ENCODE results near the gene TMEM208.

TMEM208 gene

DNA sequence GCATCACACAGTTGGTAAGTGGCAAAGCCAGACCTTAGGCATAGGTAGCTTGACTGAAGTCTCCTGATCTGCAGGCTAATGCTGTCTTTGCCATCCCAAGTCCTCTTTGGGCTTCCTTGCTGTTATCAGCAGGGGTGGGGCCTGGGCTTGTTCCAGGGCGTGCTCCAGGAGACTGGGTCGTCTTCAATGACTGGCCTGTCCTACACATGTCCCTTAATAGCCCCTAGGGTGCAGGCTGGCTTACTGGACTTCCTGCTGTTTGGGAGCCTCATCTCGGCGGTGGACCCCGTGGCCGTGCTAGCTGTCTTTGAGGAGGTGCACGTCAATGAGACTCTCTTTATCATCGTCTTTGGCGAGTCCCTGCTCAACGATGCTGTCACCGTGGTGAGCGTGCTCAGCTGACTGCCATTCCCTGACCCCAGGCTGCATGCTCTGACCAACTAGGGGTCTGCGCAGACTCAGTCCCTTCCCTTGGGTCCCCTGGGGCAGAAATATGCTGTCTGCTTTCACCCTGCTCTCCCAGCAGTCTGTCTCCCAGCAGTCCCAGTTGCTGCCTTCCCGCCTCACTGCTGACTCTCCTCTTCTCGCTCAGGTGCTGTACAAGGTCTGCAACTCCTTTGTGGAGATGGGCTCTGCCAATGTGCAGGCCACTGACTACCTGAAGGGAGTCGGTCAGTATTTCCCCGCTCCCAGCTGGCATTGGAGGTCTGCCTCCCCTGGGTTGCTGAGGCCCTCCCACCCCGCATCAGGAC, 28.0 kb downstream of the TMEM208 start:
- TF ChIP-seq, protein P1, sequence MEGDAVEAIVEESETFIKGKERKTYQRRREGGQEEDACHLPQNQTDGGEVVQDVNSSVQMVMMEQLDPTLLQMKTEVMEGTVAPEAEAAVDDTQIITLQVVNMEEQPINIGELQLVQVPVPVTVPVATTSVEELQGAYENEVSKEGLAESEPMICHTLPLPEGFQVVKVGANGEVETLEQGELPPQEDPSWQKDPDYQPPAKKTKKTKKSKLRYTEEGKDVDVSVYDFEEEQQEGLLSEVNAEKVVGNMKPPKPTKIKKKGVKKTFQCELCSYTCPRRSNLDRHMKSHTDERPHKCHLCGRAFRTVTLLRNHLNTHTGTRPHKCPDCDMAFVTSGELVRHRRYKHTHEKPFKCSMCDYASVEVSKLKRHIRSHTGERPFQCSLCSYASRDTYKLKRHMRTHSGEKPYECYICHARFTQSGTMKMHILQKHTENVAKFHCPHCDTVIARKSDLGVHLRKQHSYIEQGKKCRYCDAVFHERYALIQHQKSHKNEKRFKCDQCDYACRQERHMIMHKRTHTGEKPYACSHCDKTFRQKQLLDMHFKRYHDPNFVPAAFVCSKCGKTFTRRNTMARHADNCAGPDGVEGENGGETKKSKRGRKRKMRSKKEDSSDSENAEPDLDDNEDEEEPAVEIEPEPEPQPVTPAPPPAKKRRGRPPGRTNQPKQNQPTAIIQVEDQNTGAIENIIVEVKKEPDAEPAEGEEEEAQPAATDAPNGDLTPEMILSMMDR (conservative IDR thresholded peaks at IDR 0.05; ENCODE audit: low read depth, low read length): no peak
- no peak for DNase-seq (ENCODE audit: low read depth)
- H3K4me3 ChIP-seq (ENCODE audit: low read length): no peak overlapping the region

DNA sequence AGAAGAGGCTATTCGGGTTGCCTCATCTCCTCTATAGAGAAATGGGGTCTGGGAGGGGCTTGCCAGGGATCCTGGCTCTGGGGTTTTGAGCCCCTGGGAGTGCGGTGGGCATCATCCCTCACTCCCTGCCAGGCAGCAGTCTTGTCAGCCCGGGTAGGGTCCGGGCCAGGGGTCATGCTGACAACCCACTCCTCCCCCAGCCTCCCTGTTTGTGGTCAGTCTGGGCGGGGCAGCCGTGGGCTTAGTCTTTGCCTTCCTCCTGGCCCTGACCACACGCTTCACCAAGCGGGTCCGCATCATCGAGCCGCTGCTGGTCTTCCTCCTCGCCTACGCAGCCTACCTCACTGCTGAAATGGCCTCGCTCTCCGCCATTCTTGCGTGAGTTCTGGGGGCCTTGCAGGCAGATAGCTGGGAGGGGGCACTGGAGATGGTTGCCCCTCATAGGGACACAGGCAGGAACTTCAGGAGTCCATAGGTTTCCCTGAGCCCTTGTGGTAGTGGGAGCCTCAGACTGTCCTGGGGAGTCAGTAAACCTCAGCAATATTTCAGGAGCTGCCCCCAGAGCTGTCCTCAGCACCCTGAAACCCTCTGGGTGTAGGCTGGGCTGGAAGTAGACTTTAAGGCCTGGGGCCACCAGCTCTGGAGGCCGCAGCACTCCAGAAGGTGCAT, 28.8 kb downstream of the TMEM208 start:
- DNase-seq (ENCODE audit: low read depth): no peak

DNA sequence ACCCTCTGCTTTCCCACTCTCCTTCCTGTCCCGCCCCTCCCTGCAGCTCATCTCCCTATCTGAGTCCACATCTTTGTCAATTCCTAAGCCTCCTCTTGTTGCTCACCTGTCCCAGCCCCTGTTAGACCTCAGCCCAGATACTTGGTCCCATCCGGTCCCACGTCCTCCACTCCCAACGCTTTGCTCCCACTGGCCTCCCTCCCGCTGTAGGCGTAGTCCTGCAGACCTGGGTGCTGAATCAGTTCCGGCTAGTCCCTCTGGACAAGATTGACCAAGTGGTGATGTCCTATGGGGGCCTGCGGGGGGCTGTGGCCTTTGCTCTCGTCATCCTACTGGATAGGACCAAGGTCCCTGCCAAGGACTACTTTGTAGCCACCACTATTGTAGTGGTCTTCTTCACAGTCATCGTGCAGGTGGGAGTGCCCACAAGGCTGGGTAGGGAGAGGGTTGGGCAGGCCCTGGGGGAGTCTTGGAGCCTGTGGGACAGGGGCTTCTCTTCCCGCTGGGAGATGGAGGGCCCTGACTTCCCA, 29.8 kb downstream of the TMEM208 start:
- TF ChIP-seq, protein P1 (conservative IDR thresholded peaks at IDR 0.05; ENCODE audit: low read depth, low read length): no peak
- DNase-seq (ENCODE audit: low read depth): no peak
- H3K4me3 ChIP-seq (ENCODE audit: low read length): no peak overlapping the region

More for the DNA sequence above, 28.8 kb downstream of the TMEM208 start:
- H3K4me3 ChIP-seq (ENCODE audit: low read length): no peak overlapping the region
- TF ChIP-seq, protein P1 (conservative IDR thresholded peaks at IDR 0.05; ENCODE audit: low read depth, low read length): no peak

DNA sequence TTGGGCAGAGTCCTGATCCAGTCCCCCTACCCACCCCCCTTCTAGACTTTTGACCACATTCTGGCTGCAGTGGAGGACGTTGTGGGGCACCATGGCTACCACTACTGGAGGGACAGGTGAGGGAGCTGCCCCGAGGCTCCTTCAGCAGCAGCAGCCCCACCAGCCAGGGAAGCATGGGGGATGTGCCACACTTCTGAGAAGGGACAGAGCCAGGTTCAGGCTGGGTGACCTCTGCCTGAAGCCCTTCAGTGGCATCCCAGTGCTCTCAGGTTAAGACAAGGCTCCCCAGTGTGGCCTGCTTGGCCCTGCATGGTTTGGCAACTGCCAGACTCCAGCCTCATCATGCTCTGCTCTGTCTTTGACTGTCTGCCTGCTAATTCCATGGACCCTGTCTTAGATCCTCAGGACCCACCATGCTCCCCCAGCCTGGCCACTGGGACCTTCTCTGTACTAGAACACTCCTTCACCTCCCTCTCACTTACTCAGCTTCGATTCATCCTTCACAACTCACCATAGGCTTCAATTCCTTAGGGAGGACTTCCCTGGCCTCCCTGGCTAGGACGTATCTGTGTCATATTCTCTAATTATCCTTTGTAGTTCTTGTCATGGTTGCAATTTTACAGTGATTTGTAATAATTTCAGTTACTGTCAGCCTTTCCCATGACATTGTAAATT, 30.7 kb downstream of the TMEM208 start:
- no peak for DNase-seq (ENCODE audit: low read depth)
- TF ChIP-seq, protein P1 (conservative IDR thresholded peaks at IDR 0.05; ENCODE audit: low read depth, low read length): no peak
- no peak overlapping the region for H3K4me3 ChIP-seq (ENCODE audit: low read length)

DNA sequence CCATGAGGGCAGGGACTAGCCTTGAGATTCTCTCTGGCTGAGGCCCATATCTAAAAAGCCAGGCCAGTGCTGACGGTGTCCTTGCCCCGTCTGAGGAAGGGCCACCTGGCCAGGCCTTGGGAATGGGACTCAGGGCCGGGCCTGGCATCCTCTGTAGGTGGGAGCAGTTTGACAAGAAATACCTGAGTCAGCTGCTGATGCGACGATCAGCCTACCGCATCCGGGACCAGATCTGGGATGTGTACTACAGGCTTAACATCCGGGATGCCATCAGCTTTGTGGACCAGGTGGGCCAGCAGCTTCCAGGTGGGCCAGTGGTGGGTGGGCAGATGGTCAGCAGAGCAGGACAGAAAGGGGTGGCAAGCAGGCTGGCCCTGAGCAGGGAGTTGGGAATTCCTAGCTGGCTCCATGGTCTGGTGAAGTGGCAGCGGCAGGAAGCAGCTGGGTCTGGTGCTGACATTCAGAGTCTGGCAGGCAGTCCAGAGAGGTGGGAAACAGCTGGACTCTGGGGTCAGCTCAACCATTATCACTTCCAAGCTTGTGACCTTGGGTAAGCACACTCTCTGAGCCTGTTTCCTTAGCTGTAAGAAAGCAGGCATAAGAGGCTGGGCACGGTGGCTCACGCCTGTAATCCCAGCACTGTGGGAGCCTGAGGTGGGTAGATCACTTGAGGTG, 31.4 kb downstream of the TMEM208 start:
- DNase-seq (ENCODE audit: low read depth): no peak
- no peak overlapping the region for H3K4me3 ChIP-seq (ENCODE audit: low read length)
- TF ChIP-seq, protein P1 (conservative IDR thresholded peaks at IDR 0.05; ENCODE audit: low read depth, low read length): no peak

DNA sequence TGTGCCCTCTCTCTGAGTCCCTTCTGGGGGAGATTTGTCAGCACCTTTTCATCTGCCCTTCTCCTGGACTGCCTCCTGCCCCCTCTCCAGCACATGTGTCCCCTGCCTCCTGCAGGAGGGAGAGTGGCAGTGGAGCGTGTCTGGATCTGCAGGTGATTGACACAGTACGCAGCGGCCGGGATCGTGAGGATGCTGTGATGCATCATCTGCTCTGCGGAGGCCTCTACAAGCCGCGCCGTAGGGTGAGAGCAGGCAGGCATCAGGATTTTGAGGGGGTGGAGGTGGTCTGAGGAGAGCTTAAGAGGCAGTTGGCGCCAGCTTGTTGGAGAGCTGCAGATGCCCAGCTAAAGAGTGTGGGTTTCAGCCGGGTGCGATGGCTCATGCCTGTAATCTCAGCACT, 32.8 kb downstream of the TMEM208 start:
- H3K4me3 ChIP-seq (ENCODE audit: low read length): no peak overlapping the region
- TF ChIP-seq, protein P1 (conservative IDR thresholded peaks at IDR 0.05; ENCODE audit: low read depth, low read length): no peak
- no peak for DNase-seq (ENCODE audit: low read depth)
